Activated gamma-delta T cell (primary cell): ENCODE measurements around the gene CALN1.

Source experiments
- DNase-seq: peaks from one replicate; lab custom pipeline; 2025; lab: John Stamatoyannopoulos, UW

The CALN1 gene

GRCh38 chr7:72037516-72037915, 374.6 kb downstream of the CALN1 start:
- no peak for DNase-seq

GRCh38 chr7:72035266-72035665, 376.9 kb downstream of the CALN1 start:
- no peak for DNase-seq

GRCh38 chr7:72032934-72033333, 379.2 kb downstream of the CALN1 start:
- no peak for DNase-seq

- DNase-seq = no peak
Observed at GRCh38 chr7:72030994-72031667, 381.0 kb downstream of the CALN1 start.

- no peak for DNase-seq
Observed at GRCh38 chr7:72028267-72028666, 383.9 kb downstream of the CALN1 start.

GRCh38 chr7:72025381-72025960, 386.7 kb downstream of the CALN1 start:
- no peak for DNase-seq

GRCh38 chr7:72023926-72024325, 388.2 kb downstream of the CALN1 start:
- no peak for DNase-seq

GRCh38 chr7:72021716-72022115, 390.4 kb downstream of the CALN1 start:
- DNase-seq = no peak

GRCh38 chr7:72020311-72020710, 391.8 kb downstream of the CALN1 start:
- no peak for DNase-seq

GRCh38 chr7:72019436-72019835, 392.7 kb downstream of the CALN1 start:
- no peak for DNase-seq

- no peak for DNase-seq
Observed at GRCh38 chr7:72017756-72018155, 394.4 kb downstream of the CALN1 start.

GRCh38 chr7:72016574-72016973, 395.6 kb downstream of the CALN1 start:
- no peak for DNase-seq

GRCh38 chr7:72015136-72015535, 397.0 kb downstream of the CALN1 start:
- no peak for DNase-seq

- DNase-seq = no peak
Observed at GRCh38 chr7:72007018-72007417, 405.1 kb downstream of the CALN1 start.

- DNase-seq = no peak
Observed at GRCh38 chr7:72003236-72003635, 408.9 kb downstream of the CALN1 start.

GRCh38 chr7:71996141-71996540, 416.0 kb downstream of the CALN1 start:
- no peak for DNase-seq

- DNase-seq = no peak
Observed at GRCh38 chr7:71995111-71995510, 417.0 kb downstream of the CALN1 start.

- no peak for DNase-seq
Observed at GRCh38 chr7:71991586-71991985, 420.6 kb downstream of the CALN1 start.

- no peak for DNase-seq
Observed at GRCh38 chr7:71990138-71990462, 422.0 kb downstream of the CALN1 start.

GRCh38 chr7:71988201-71988600, 423.9 kb downstream of the CALN1 start:
- DNase-seq = no peak

- DNase-seq = no peak
Observed at GRCh38 chr7:71987200-71987767, 424.9 kb downstream of the CALN1 start.

GRCh38 chr7:71984348-71984747, 427.8 kb downstream of the CALN1 start:
- no peak for DNase-seq

GRCh38 chr7:71982851-71983250, 429.3 kb downstream of the CALN1 start:
- DNase-seq = no peak

- no peak for DNase-seq
Observed at GRCh38 chr7:71976645-71977044, 435.5 kb downstream of the CALN1 start.
